Kasumi-1 (cell line): ENCODE measurements around the gene ZNF446.
A peak's percentile ranks its signal among the peaks of the same experiment; 100 is the strongest.
"Not testable (repeated sequence)": the region's sequence is repeated elsewhere in the genome, so short reads cannot be mapped to it uniquely, and the experiment has no call there.

Experiments used
- DNase-seq, 2 experiments: peaks; one replicate each; lab custom pipeline; 2025; lab: John Stamatoyannopoulos, UW

Gene ZNF446

GRCh38 chr19:58469241-58470013 is 6.7 kb upstream of the ZNF446 start:
- no peak for DNase-seq

GRCh38 chr19:58470837-58471543 is 5.2 kb upstream of the ZNF446 start:
- not testable (repeated sequence) for DNase-seq

GRCh38 chr19:58471736-58472135 is 4.4 kb upstream of the ZNF446 start:
- DNase-seq: no peak

GRCh38 chr19:58473775-58474174 is 2.4 kb upstream of the ZNF446 start:
- no peak for DNase-seq

GRCh38 chr19:58474291-58474996 is 1.7 kb upstream of the ZNF446 start:
- peak in 1 of 2 experiments; percentile 5 for DNase-seq

- DNase-seq: peak; percentile 67 to 69
These were observed 997 bp upstream of the ZNF446 start for GRCh38 chr19:58474997-58475713.

GRCh38 chr19:58476498-58477015 is 405 bp downstream of the ZNF446 start:
- peak in 1 of 2 experiments; percentile 14 for DNase-seq

- no peak for DNase-seq
These were observed 978 bp downstream of the ZNF446 start for GRCh38 chr19:58477130-58477529.

- no peak for DNase-seq
These were observed 1.7 kb downstream of the ZNF446 start for GRCh38 chr19:58477871-58478270.

- DNase-seq: no peak
These were observed 3.2 kb downstream of the ZNF446 start for GRCh38 chr19:58479303-58479702.

GRCh38 chr19:58479736-58480480 is 3.8 kb downstream of the ZNF446 start:
- DNase-seq: no peak

- no peak for DNase-seq
These were observed 4.3 kb downstream of the ZNF446 start for GRCh38 chr19:58480481-58480830.

GRCh38 chr19:58480831-58481230 is 4.7 kb downstream of the ZNF446 start:
- no peak for DNase-seq

- no peak for DNase-seq
These were observed 6.2 kb downstream of the ZNF446 start for GRCh38 chr19:58482372-58482771.

GRCh38 chr19:58483776-58484175 is 7.6 kb downstream of the ZNF446 start:
- DNase-seq: no peak

- peak in 1 of 2 experiments; percentile 24 for DNase-seq
These were observed 8.2 kb downstream of the ZNF446 start for GRCh38 chr19:58484349-58484748.

- no peak for DNase-seq
These were observed 15.2 kb downstream of the ZNF446 start for GRCh38 chr19:58491393-58491792.

GRCh38 chr19:58492265-58492664 is 16.1 kb downstream of the ZNF446 start:
- DNase-seq: no peak

- no peak for DNase-seq
These were observed 21.6 kb downstream of the ZNF446 start for GRCh38 chr19:58497634-58498170.

- no peak for DNase-seq
These were observed 22.3 kb downstream of the ZNF446 start for GRCh38 chr19:58498316-58499020.
